ENCODE measurements around the gene CYS1.
A peak's percentile ranks its signal among the peaks of the same experiment; 100 is the strongest.

The CYS1 gene

GRCh38 chr2:10067881-10068280, 12.3 kb downstream of the CYS1 start:
- H3K36me3 ChIP-seq, result no peaks in the 10 kb centered on the region
- no peaks in the 10 kb centered on the region for H3K9me3 ChIP-seq
- H3K27ac ChIP-seq, result no peak overlapping the region
- no peak overlapping the region for H3K4me3 ChIP-seq (ENCODE audit: low read depth in 1 of 2, low read length in 1 of 2)
- peaks cover under 1% of the 10 kb centered on the region for H3K27me3 ChIP-seq
- peaks cover 12 to 24% of the 10 kb centered on the region in 2 experiments for H3K4me1 ChIP-seq (ENCODE audit: control insufficient read depth in 1 of 2, insufficient read depth in 1 of 2, low read depth in 1 of 2, low read length in 1 of 2)
- TF ChIP-seq CTCF (IDR thresholded peaks at IDR 0.05), result no peak

- H3K36me3 ChIP-seq, result no peaks in the 10 kb centered on the region
These were observed 12.9 kb downstream of the CYS1 start for GRCh38 chr2:10067330-10067729.

GRCh38 chr2:10065773-10066055, 14.5 kb downstream of the CYS1 start:
- no peaks in the 10 kb centered on the region for H3K27me3 ChIP-seq
- peak overlapping the region; percentile 31 for H3K27ac ChIP-seq
- H3K4me1 ChIP-seq (ENCODE audit: control insufficient read depth in 1 of 2, insufficient read depth in 1 of 2, low read depth in 1 of 2, low read length in 1 of 2), result peaks cover 12 to 17% of the 10 kb centered on the region in 2 experiments
- no peak for TF ChIP-seq CTCF (IDR thresholded peaks at IDR 0.05)
- no peak overlapping the region for H3K4me3 ChIP-seq (ENCODE audit: low read depth in 1 of 2, low read length in 1 of 2)
- no peaks in the 10 kb centered on the region for H3K36me3 ChIP-seq
- H3K9me3 ChIP-seq, result no peaks in the 10 kb centered on the region

More at GRCh38 chr2:10067330-10067729, 12.9 kb downstream of the CYS1 start:
- H3K27me3 ChIP-seq, result no peaks in the 10 kb centered on the region
- no peaks in the 10 kb centered on the region for H3K9me3 ChIP-seq
- H3K27ac ChIP-seq, result no peak overlapping the region
- peaks cover 12 to 18% of the 10 kb centered on the region in 2 experiments for H3K4me1 ChIP-seq (ENCODE audit: control insufficient read depth in 1 of 2, insufficient read depth in 1 of 2, low read depth in 1 of 2, low read length in 1 of 2)
- no peak for TF ChIP-seq CTCF (IDR thresholded peaks at IDR 0.05)
- H3K4me3 ChIP-seq (ENCODE audit: low read depth in 1 of 2, low read length in 1 of 2), result no peak overlapping the region

GRCh38 chr2:10064932-10065772, 15.1 kb downstream of the CYS1 start:
- H3K27ac ChIP-seq, result peak overlapping the region; percentile 31
- H3K9me3 ChIP-seq, result no peaks in the 10 kb centered on the region
- no peaks in the 10 kb centered on the region for H3K27me3 ChIP-seq
- TF ChIP-seq CTCF (IDR thresholded peaks at IDR 0.05), result no peak
- H3K4me3 ChIP-seq (ENCODE audit: low read depth in 1 of 2, low read length in 1 of 2), result no peak overlapping the region
- peaks cover 12 to 17% of the 10 kb centered on the region in 2 experiments for H3K4me1 ChIP-seq (ENCODE audit: control insufficient read depth in 1 of 2, insufficient read depth in 1 of 2, low read depth in 1 of 2, low read length in 1 of 2)
- no peaks in the 10 kb centered on the region for H3K36me3 ChIP-seq

- no peak for TF ChIP-seq CTCF (IDR thresholded peaks at IDR 0.05)
- Histone ChIP-seq H3K4me3 (ENCODE audit: low read depth in 1 of 2, low read length in 1 of 2) (no peak overlapping the region), H3K27ac (no peak overlapping the region), H3K4me1 (ENCODE audit: control insufficient read depth in 1 of 2, insufficient read depth in 1 of 2, low read depth in 1 of 2, low read length in 1 of 2) (peaks cover 12 to 17% of the 10 kb centered on the region in 2 experiments), H3K36me3 (no peaks in the 10 kb centered on the region), H3K9me3 (no peaks in the 10 kb centered on the region), H3K27me3 (no peaks in the 10 kb centered on the region)
These were observed 16.6 kb downstream of the CYS1 start for GRCh38 chr2:10063566-10063965.
